HepG2 (cell line): Measurements from ENCODE around the gene LYRM4. TPM values are rescaled to one million over a fixed set of nuclear protein-coding genes. Genes with fewer than 3 reads are reported as not detected.

Experiments used
- AGO2 ChIP-seq: fragments of 200-400 bp; formaldehyde crosslinking; optimal IDR thresholded peaks from 2 replicates; pipeline ENCODE3; 2017; ENCODE audit warnings: mild to moderate bottlenecking, low read depth, low read length, moderate library complexity
- GPN1 ChIP-seq: sonication (generic); formaldehyde crosslinking; IDR thresholded peaks from 2 replicates; pipeline ENCODE4 v1.5.1; 2020; ENCODE audit warnings: missing genetic modification reagents, borderline replicate concordance
- HMGA1 ChIP-seq: sonication (generic); formaldehyde crosslinking; conservative IDR thresholded peaks from 2 replicates; pipeline ENCODE4 v1.4.0; 2020; ENCODE audit warnings: missing genetic modification reagents
- HNF1B ChIP-seq: sonication (generic); formaldehyde crosslinking; IDR thresholded peaks from 2 replicates; pipeline ENCODE4 v1.5.1; 2020; ENCODE audit warnings: mild to moderate bottlenecking, moderate library complexity, missing genetic modification reagents
- JARID2 ChIP-seq: sonication (generic); formaldehyde crosslinking; IDR thresholded peaks from 2 replicates; pipeline ENCODE4 v1.8.1; 2023; ENCODE audit warnings: missing genetic modification reagents, inconsistent platforms; ENCODE audit not compliant: insufficient replicate concordance
- JUNB ChIP-seq: sonication (generic); formaldehyde crosslinking; IDR thresholded peaks from 2 replicates; pipeline ENCODE4 v1.8.0; 2022; ENCODE audit warnings: missing genetic modification reagents, mild to moderate bottlenecking, borderline replicate concordance
- JUND ChIP-seq: sonication (generic); formaldehyde crosslinking; IDR thresholded peaks from 2 replicates; pipeline ENCODE4 v1.8.0; 2022; ENCODE audit warnings: mild to moderate bottlenecking, missing genetic modification reagents
- KLF11 ChIP-seq: IDR thresholded peaks from 2 replicates; pipeline ENCODE4 v1.6.1; 2016; ENCODE audit warnings: missing compliant biosample characterization
- KLF16 ChIP-seq, 2 experiments: sonication (generic) in 1 of 2; formaldehyde crosslinking in 1 of 2; IDR thresholded peaks; 2 replicates each; pipeline versions ENCODE4 v1.6.1 to v1.8.0; 2016 to 2023; ENCODE audit warnings: missing genetic modification reagents in 2 of 2, missing compliant biosample characterization in 1 of 2
- MED8 ChIP-seq: sonication (generic); formaldehyde crosslinking; IDR thresholded peaks from 2 replicates; pipeline ENCODE4 v1.8.1; 2023; ENCODE audit warnings: mild to moderate bottlenecking, missing genetic modification reagents; ENCODE audit not compliant: insufficient replicate concordance
- NRL ChIP-seq: sonication (generic); formaldehyde crosslinking; IDR thresholded peaks from 2 replicates; pipeline ENCODE4 v1.5.0; 2020; ENCODE audit warnings: missing genetic modification reagents, mild to moderate bottlenecking, moderate library complexity, borderline replicate concordance
- PAF1 ChIP-seq: IDR thresholded peaks from 2 replicates; pipeline ENCODE4 v1.6.1; 2016; ENCODE audit warnings: missing genetic modification reagents, missing compliant biosample characterization
- PRDM4 ChIP-seq: sonication (generic); formaldehyde crosslinking; IDR thresholded peaks from 2 replicates; pipeline ENCODE4 v1.9.0; 2021; ENCODE audit warnings: missing genetic modification reagents, borderline replicate concordance
- SMARCE1 ChIP-seq: fragments of 450-650 bp; IDR thresholded peaks from 2 replicates; pipeline ENCODE4 v1.6.1; 2017; ENCODE audit warnings: borderline replicate concordance
- SMYD3 ChIP-seq: sonication (generic); formaldehyde crosslinking; IDR thresholded peaks from 2 replicates; pipeline ENCODE4 v1.8.1; 2023; ENCODE audit warnings: mild to moderate bottlenecking, missing genetic modification reagents
- ZBTB25 ChIP-seq: IDR thresholded peaks from 2 replicates; pipeline ENCODE4 v1.6.1; 2018; ENCODE audit warnings: missing genetic modification reagents
- ZNF337 ChIP-seq: sonication (generic); formaldehyde crosslinking; IDR thresholded peaks from 2 replicates; pipeline ENCODE4 v1.5.1; 2020; ENCODE audit warnings: missing genetic modification reagents, low read depth, mild to moderate bottlenecking, borderline replicate concordance
- ZNF430 ChIP-seq: sonication (generic); formaldehyde crosslinking; IDR thresholded peaks from 2 replicates; pipeline ENCODE4 v1.9.0; 2021; ENCODE audit warnings: mild to moderate bottlenecking, missing genetic modification reagents
- ZNF441 ChIP-seq: sonication (generic); formaldehyde crosslinking; IDR thresholded peaks from 2 replicates; pipeline ENCODE4 v1.7.0; 2021; ENCODE audit warnings: missing genetic modification reagents, borderline replicate concordance
- ZNF670 ChIP-seq: sonication (generic); formaldehyde crosslinking; IDR thresholded peaks from 2 replicates; pipeline ENCODE4 v1.8.0; 2022; ENCODE audit warnings: mild to moderate bottlenecking, missing genetic modification reagents, borderline replicate concordance
- ZNF800 ChIP-seq: sonication (generic); formaldehyde crosslinking; IDR thresholded peaks from 2 replicates; pipeline ENCODE4 v1.4.0; 2020; ENCODE audit warnings: missing genetic modification reagents
- ZNF83 ChIP-seq: sonication (generic); formaldehyde crosslinking; IDR thresholded peaks from 2 replicates; pipeline ENCODE4 v1.4.0; 2020; ENCODE audit warnings: missing genetic modification reagents, mild to moderate bottlenecking, borderline replicate concordance
- polyA plus RNA-seq, 8 experiments: library from polyadenylated mRNA; depleted of rRNA in 3 of 8; stranded (reverse) in 7 of 8; unstranded in 1 of 8; fragments of >200 nt; fragmentation: Illumina TruSeq in 4 of 8; extraction: Trizol in 4 of 8; gene quantifications; 2 replicates each; pipeline versions ENCODE4 v1.2.1 to v1.2.3, GENCODE V29; 2011 to 2016; ENCODE audit warnings: low read depth in 4 of 8, missing spikeins in 1 of 8, mixed read lengths in 1 of 8; ENCODE audit not compliant: insufficient read depth in 1 of 8
- total RNA-seq, 5 experiments: library from RNA; depleted of rRNA; stranded (reverse); fragments of >200 nt; fragmentation: Illumina TruSeq; extraction: Trizol; gene quantifications; 2 replicates each; pipeline ENCODE4 v1.2.3, GENCODE V29; 2016; ENCODE audit warnings: low read depth in 1 of 5

The LYRM4 gene
- total and polyA plus RNA-seq, 2 of the 13 experiments (the other 11 are each of a cell fraction or from before 2014, with no cell fraction given): 64.6 to 67.5 TPM

- TF ChIP-seq SMYD3: no peak
- no peak for TF ChIP-seq ZNF83 (CRISPR knock-in tag)
- TF ChIP-seq ZNF670: no peak
- TF ChIP-seq HNF1B (CRISPR knock-in tag): peak; percentile 96
- no peak for TF ChIP-seq JUNB (CRISPR knock-in tag)
- no peak for TF ChIP-seq ZNF430 (CRISPR knock-in tag)
- no peak for TF ChIP-seq AGO2
- TF ChIP-seq MED8 (CRISPR knock-in tag): no peak
- no peak for TF ChIP-seq JARID2 (CRISPR knock-in tag)
- no peak for TF ChIP-seq HMGA1 (CRISPR knock-in tag)
- TF ChIP-seq SMARCE1: no peak
- no peak for TF ChIP-seq KLF16 (CRISPR knock-in tag; IDR thresholded peaks at IDR 0.05)
- TF ChIP-seq NRL: no peak
- no peak for TF ChIP-seq PRDM4
- TF ChIP-seq ZBTB25 (CRISPR knock-in tag): no peak; the same call in 1 of the 2 replicates
- no peak for TF ChIP-seq PAF1 (CRISPR knock-in tag)
- no peak for TF ChIP-seq JUND (CRISPR knock-in tag)
- no peak for TF ChIP-seq KLF11 (CRISPR knock-in tag)
- no peak for TF ChIP-seq ZNF800 (CRISPR knock-in tag)
- no peak for TF ChIP-seq ZNF337
- TF ChIP-seq GPN1 (CRISPR knock-in tag): no peak
- TF ChIP-seq ZNF441 (CRISPR knock-in tag): no peak
These were observed 141.4 kb downstream of the LYRM4 start (continued) for GRCh38 chr6:5119090-5119951.
